Measurements from ENCODE around the gene AHNAK2. TPM values are rescaled to one million over a fixed set of nuclear protein-coding genes. Genes with fewer than 3 reads are reported as not detected.
A peak's percentile ranks its signal among the peaks of the same experiment; 100 is the strongest.

The AHNAK2 gene
- total RNA-seq, 4 donors from 2014 or later: 44.9 to 175 (median 71.7) TPM

GRCh38 chr14:105023791-105024480 lies 45.8 kb upstream of the AHNAK2 start:
- Histone ChIP-seq H3K27me3 (no peaks in the 10 kb centered on the region), H3K36me3 (no peaks in the 10 kb centered on the region), H3K4me1 (peaks cover 0 to 10% of the 10 kb centered on the region in 2 donors), H3K4me3 (no peak overlapping the region), H3K9me3 (no peaks in the 10 kb centered on the region), H3K27ac (no peak overlapping the region)
- TF ChIP-seq CTCF (IDR thresholded peaks at IDR 0.05): no peak
- no peak for TF ChIP-seq POLR2A (IDR thresholded peaks at IDR 0.05)
- no peak for DNase-seq
- intact Hi-C loops (cut with DNase I; ENCODE audit: low total_unique reads): loop anchor here (5.0 kb wide), 1 partner anchor 47 kb away; the partner anchor contains the start of gene AHNAK2

- DNase-seq: no peak
Observed at GRCh38 chr14:105023144-105023543, 45.0 kb upstream of the AHNAK2 start.

GRCh38 chr14:105022276-105022670 lies 44.1 kb upstream of the AHNAK2 start:
- Histone ChIP-seq H3K9me3 (no peaks in the 10 kb centered on the region), H3K27ac (no peak overlapping the region), H3K4me1 (peaks cover 0 to 12% of the 10 kb centered on the region in 2 donors), H3K36me3 (no peaks in the 10 kb centered on the region), H3K27me3 (no peaks in the 10 kb centered on the region), H3K4me3 (no peak overlapping the region)
- no peak for DNase-seq
- intact Hi-C loops (cut with DNase I; ENCODE audit: low total_unique reads): loop anchor here (5.0 kb wide), 1 partner anchor 45 kb away; the partner anchor contains the start of gene AHNAK2
- TF ChIP-seq CTCF (IDR thresholded peaks at IDR 0.05): no peak
- no peak for TF ChIP-seq POLR2A (IDR thresholded peaks at IDR 0.05)

More at GRCh38 chr14:105023144-105023543, 45.0 kb upstream of the AHNAK2 start:
- H3K27me3 ChIP-seq: no peaks in the 10 kb centered on the region
- intact Hi-C loops (cut with DNase I; ENCODE audit: low total_unique reads): loop anchor here (5.0 kb wide), 1 partner anchor 46 kb away; the partner anchor contains the start of gene AHNAK2
- no peak for TF ChIP-seq POLR2A (IDR thresholded peaks at IDR 0.05)
- no peak for TF ChIP-seq CTCF (IDR thresholded peaks at IDR 0.05)
- no peak overlapping the region for H3K27ac ChIP-seq
- no peak overlapping the region for H3K4me3 ChIP-seq
- no peaks in the 10 kb centered on the region for H3K9me3 ChIP-seq
- H3K4me1 ChIP-seq: peaks cover 0 to 12% of the 10 kb centered on the region in 2 donors
- H3K36me3 ChIP-seq: no peaks in the 10 kb centered on the region

GRCh38 chr14:105021656-105022275 lies 43.6 kb upstream of the AHNAK2 start:
- H3K27ac ChIP-seq: peak overlapping the region; percentile 74 to 82
- peak overlapping the region; percentile 67 to 69 for H3K4me3 ChIP-seq
- intact Hi-C loops (cut with DNase I; ENCODE audit: low total_unique reads): loop anchor here (5.0 kb wide), 1 partner anchor 44 kb away; the partner anchor contains the start of gene AHNAK2
- no peaks in the 10 kb centered on the region for H3K27me3 ChIP-seq
- TF ChIP-seq CTCF (IDR thresholded peaks at IDR 0.05) (no peak), POLR2A (IDR thresholded peaks at IDR 0.05) (no peak)
- H3K4me1 ChIP-seq: peaks cover 0 to 12% of the 10 kb centered on the region in 2 donors
- DNase-seq: peak; percentile 43 to 54
- no peaks in the 10 kb centered on the region for H3K9me3 ChIP-seq
- H3K36me3 ChIP-seq: no peaks in the 10 kb centered on the region
